GM13977 (cell line): ENCODE results near the gene ARHGAP6.

Experiments
- DNase-seq: peaks from one replicate; pipeline ENCODE4 v3.0.0; 2012; ENCODE audit warnings: low spot score
- CTCF ChIP-seq: IDR thresholded peaks from 2 replicates; pipeline ENCODE4 v1.5.1; 2012; ENCODE audit warnings: mild to moderate bottlenecking, control low read depth; ENCODE audit not compliant: insufficient read depth; ENCODE audit errors: extremely low read depth, missing control alignments
- in situ Hi-C: fragments of 300-500 bp; cut with MboI; formaldehyde crosslinking; loops from one replicate; pipeline ENCODE4 v1.12.0; 2022; ENCODE audit warnings: low sequenced_read_pairs, low pct_unique_long_range_greater_than_20kb, mixed read lengths, inconsistent platforms; ENCODE audit not compliant: unreplicated experiment

Gene ARHGAP6

GRCh38 chrX:11641349-11642065 lies 24.2 kb downstream of the ARHGAP6 start:
- in situ Hi-C loops: no loop called here
- no peak for DNase-seq
- TF ChIP-seq CTCF: no peak

DNA sequence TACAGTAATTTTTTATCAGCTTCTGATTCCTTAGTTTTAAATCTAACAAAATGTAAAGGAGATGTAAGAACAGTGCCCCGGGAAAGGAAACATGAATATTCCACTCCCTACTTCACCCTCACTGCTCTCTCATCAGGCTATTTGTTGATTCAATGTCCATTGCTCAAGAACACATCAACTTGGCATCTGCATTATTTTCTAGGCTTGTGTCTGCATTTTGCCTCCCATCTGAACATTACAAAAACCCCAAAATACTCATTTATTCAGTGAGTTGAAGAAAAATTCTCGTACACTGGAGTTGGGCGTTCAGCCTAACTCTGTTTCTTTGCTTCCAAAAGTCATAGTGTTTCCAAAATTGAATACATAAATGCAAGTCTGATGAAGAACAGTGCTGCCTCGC lies 25.6 kb downstream of the ARHGAP6 start:
- no peak for TF ChIP-seq CTCF
- DNase-seq: no peak
- in situ Hi-C loops: no loop called here

- no peak for DNase-seq
- TF ChIP-seq CTCF: no peak
- in situ Hi-C loops: no loop called here
Observed at GRCh38 chrX:11632732-11633131, 33.0 kb downstream of the ARHGAP6 start.

DNA sequence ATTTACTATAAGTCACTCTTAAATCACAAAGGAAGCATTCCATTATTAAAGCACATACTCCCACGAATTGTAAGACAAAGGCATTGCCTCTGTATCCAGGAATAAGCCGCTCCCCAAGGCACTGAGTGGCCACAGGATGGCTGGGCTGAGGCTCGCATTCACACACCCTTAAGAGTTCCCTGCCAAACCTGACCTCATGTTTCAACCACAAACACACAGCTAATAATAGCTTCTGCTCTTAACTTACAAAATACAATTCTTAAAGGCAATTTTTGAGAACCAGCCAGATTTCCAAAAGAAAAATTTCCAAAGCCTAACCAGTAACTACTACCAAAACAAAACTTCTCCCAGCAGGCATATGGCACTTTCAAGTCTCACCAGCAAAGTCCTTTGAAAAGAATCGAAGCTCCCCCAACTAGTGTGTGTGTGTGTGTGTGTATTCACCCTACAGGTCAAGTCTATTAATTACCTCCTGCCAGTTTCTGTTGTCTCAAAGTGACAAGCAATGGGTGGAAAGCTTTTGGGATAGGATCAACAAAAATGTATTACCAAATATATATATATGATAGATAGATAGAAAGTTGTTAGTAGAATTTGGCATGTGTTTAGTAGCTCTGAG lies 36.0 kb downstream of the ARHGAP6 start:
- in situ Hi-C loops: no loop called here
- no peak for TF ChIP-seq CTCF
- no peak for DNase-seq

DNA sequence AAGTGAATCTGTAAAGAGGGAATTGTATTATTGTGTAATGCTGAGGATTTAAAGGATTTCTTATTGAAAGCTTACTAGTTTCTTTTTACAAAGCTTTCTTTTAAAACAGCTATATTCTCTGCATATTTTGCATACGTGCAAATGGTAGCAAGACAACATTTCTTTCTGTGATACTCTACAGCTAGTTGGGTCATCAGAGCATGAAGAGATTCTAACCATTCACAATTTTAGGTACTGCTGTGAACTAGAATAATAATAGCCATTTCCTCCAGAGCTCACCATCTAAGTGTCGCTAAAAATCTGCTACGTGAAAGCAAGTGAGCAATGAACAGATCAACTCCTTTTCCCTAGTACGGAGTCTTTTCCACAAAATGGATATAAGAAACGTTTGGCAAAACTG lies 37.3 kb downstream of the ARHGAP6 start:
- no peak for TF ChIP-seq CTCF
- in situ Hi-C loops: no loop called here
- DNase-seq: no peak

DNA sequence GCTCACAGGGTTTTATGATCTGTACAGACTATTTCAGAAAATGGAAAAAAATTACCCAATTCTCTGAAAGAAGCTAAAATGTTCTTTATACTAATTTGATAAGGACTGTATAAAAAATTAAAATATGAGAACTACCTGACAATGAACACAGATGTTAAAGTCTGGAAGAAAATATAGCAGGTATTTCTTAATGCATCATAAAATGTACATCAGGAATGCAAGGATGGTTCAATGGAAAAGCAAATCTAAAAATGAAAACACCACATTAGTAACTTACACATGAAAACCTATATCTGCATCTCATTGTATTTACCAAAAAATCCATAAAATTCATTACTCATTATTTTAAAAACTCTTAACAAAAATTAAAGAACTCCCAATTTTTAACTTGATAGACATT lies 39.4 kb downstream of the ARHGAP6 start:
- DNase-seq: no peak
- in situ Hi-C loops: no loop called here
- no peak for TF ChIP-seq CTCF
